ENCODE results near the gene SVIL. TPM values are rescaled to one million over a fixed set of nuclear protein-coding genes. Genes with fewer than 3 reads are reported as not detected.
"Not testable (repeated sequence)": the region's sequence is repeated elsewhere in the genome, so short reads cannot be mapped to it uniquely, and the experiment has no call there.

The SVIL gene
- total and polyA plus RNA-seq, 4 donors: 68.4 to 374 (median 211) TPM

DNA sequence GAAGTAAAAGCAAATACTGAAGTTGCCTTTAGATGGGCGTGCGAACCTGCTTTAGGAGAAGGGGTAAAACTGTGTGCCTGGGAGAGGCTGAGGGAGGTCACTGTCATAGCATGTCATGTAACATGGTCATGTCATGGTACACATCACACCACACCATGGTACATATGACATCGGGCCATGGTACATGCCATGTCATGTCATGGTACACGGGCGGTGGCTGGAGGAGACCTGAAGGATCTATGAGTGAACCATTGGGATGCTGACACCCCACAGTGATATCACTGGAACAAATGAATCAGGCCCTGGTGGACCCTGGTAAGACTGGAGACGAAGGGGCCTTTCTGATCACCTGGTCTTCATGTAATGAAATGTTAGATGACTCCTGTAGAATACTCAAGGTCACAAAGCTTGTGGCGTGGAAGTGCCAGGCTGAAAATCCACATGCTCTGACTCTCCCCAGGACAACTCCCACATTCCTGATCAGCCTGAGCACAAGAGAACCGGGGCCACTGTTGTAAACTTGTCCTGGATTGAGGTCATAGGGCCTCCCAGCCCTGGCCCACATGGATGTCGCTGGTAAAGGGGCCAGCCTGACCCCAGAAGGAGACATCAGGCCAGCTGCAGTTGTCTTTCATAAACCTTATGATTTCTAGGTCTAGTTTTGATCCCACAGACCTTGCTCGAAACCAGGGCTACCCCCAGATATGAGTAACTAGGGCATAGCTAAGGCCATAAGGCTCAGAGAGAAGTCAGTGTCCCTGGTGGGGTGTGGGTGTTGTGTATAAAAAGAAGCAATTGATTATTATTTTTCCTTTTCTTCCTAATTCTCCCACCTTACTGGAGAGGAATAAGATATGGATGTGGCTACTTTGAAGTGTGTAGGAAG is 60.3 kb downstream of the SVIL start:
- DNase-seq; H3K27me3 ChIP-seq (ENCODE audit: control insufficient read depth in 1 of 2, insufficient read depth in 2 of 2, low read length in 1 of 2); H3K4me3 ChIP-seq (ENCODE audit: low read length in 2 of 2); intact Hi-C loops (cut with DNase I); ATAC-seq (ENCODE audit: low FRiP score); H3K36me3 ChIP-seq (ENCODE audit: control insufficient read depth in 1 of 2, insufficient read depth in 2 of 2, low read length in 1 of 2); H3K27ac ChIP-seq (ENCODE audit: low read depth in 1 of 2, low read length in 2 of 2); H3K4me1 ChIP-seq (ENCODE audit: control insufficient read depth in 1 of 2, insufficient read depth in 2 of 2, low read length in 2 of 2); H3K9me3 ChIP-seq (ENCODE audit: control insufficient read depth, low read length): not testable (repeated sequence)
- 81 to 87% methylated on average over 9 to 10 of the region's 10 CpGs for WGBS, 2 donors

DNA sequence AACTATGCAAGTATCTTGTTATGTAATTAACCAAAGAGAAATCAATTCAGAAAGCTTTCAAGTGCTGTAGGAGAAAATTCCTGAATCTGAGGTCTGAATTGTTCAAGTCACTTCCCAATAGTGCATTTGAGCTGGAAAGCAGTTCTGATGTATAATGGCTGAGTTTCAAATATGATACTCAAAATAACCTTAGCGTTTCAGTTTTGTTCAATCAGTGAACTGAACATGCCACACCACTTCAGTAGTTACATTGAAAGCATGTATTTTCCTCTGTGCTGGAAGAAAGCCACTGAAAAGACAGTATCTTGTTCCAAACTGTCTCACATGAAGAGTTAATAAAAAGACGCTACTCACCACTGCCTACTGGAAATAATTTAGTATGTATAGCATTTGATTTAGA is 64.5 kb downstream of the SVIL start:
- H3K36me3 ChIP-seq (ENCODE audit: control insufficient read depth in 1 of 2, insufficient read depth in 2 of 2, low read length in 1 of 2); H3K27me3 ChIP-seq (ENCODE audit: control insufficient read depth in 1 of 2, insufficient read depth in 2 of 2, low read length in 1 of 2); DNase-seq; H3K27ac ChIP-seq (ENCODE audit: low read depth in 1 of 2, low read length in 2 of 2); intact Hi-C loops (cut with DNase I); H3K4me3 ChIP-seq (ENCODE audit: low read length in 2 of 2); ATAC-seq (ENCODE audit: low FRiP score); H3K9me3 ChIP-seq (ENCODE audit: control insufficient read depth, low read length); H3K4me1 ChIP-seq (ENCODE audit: control insufficient read depth in 1 of 2, insufficient read depth in 2 of 2, low read length in 2 of 2): not testable (repeated sequence)
- 6 to 8% methylated on average over 2 of the region's 2 CpGs for WGBS, 2 donors

DNA sequence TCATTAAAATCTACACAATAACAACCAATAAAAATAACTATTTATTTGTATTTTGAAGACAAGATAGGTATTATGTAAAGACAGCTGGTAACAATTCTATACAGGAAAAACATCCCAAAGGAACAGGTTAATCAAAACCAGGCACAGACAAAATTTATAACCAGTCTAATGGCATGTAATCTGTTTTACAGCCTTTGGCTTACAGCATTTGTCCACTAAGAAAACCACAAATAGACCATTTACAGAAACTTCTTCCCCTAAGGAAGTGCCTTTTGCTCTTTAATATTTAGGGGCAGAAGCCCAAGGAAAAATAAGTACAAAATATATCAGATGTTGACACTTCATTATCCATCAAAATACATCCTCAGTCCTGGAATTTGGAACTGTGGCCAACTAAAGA is 65.0 kb downstream of the SVIL start:
- Histone ChIP-seq H3K4me3 (ENCODE audit: low read length in 2 of 2) (no peak overlapping the region), H3K4me1 (ENCODE audit: control insufficient read depth in 1 of 2, insufficient read depth in 2 of 2, low read length in 2 of 2) (peaks cover 0 to 2% of the 10 kb centered on the region in 2 donors), H3K36me3 (ENCODE audit: control insufficient read depth in 1 of 2, insufficient read depth in 2 of 2, low read length in 1 of 2) (peaks cover 0 to 3% of the 10 kb centered on the region in 2 donors), H3K27ac (ENCODE audit: low read depth in 1 of 2, low read length in 2 of 2) (no peak overlapping the region), H3K27me3 (ENCODE audit: control insufficient read depth in 1 of 2, insufficient read depth in 2 of 2, low read length in 1 of 2) (no peaks in the 10 kb centered on the region), H3K9me3 (ENCODE audit: control insufficient read depth, low read length) (no peaks in the 10 kb centered on the region)
- intact Hi-C loops (cut with DNase I): no loop called here
- no peak for DNase-seq
- no peak for ATAC-seq (ENCODE audit: low FRiP score)

DNA sequence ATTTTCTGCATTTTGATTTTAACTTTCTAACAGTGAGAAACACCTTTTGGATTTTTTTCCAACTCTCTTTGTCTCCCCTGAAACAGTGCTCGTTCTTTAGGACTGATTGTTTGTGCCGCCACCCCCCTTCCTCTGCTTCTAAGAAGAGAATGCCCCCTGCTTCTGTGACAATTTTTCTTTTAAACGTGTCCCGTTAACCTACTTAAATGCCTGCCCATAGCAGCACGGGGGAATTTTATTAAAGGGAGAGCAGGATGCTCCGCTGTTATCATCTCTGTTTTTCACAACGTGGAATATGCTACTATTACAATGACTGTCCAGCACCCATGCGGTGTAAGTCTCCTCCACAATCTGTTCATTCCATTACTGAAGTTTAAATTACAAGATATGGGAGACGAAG is 67.8 kb downstream of the SVIL start:
- DNase-seq: no peak
- no peak overlapping the region for H3K4me3 ChIP-seq (ENCODE audit: low read length in 2 of 2)
- peaks cover 0 to 7% of the 10 kb centered on the region in 2 donors for H3K36me3 ChIP-seq (ENCODE audit: control insufficient read depth in 1 of 2, insufficient read depth in 2 of 2, low read length in 1 of 2)
- intact Hi-C loops (cut with DNase I): no loop called here
- WGBS, 2 donors: 82 to 84% methylated on average over 9 of the region's 9 CpGs
- no peak overlapping the region for H3K27ac ChIP-seq (ENCODE audit: low read depth in 1 of 2, low read length in 2 of 2)
- ATAC-seq (ENCODE audit: low FRiP score): no peak
- H3K4me1 ChIP-seq (ENCODE audit: control insufficient read depth in 1 of 2, insufficient read depth in 2 of 2, low read length in 2 of 2): peaks cover 0 to 2% of the 10 kb centered on the region in 2 donors
- H3K27me3 ChIP-seq (ENCODE audit: control insufficient read depth in 1 of 2, insufficient read depth in 2 of 2, low read length in 1 of 2): no peaks in the 10 kb centered on the region
- no peaks in the 10 kb centered on the region for H3K9me3 ChIP-seq (ENCODE audit: control insufficient read depth, low read length)

DNA sequence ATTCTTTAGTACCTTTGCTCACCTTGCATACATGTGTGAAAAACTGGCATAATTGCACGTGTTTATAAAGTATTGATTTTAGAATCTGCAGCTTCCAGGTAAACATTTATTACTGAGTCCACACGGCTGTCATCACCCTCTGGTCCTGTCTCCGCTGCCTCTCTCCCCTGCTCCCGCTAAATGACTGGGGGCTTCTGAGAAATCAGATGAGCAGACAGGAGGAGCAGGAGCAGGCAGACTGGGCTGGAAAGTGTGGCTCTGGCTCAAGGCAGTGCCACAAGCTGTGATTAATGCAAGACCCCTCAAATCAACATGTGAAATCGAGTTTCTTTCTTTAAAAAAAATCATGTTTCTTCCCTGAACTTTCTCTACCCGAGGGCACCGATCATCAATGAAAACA is 68.6 kb downstream of the SVIL start:
- DNase-seq; H3K27ac ChIP-seq (ENCODE audit: low read depth in 1 of 2, low read length in 2 of 2); H3K4me1 ChIP-seq (ENCODE audit: control insufficient read depth in 1 of 2, insufficient read depth in 2 of 2, low read length in 2 of 2); ATAC-seq (ENCODE audit: low FRiP score); H3K36me3 ChIP-seq (ENCODE audit: control insufficient read depth in 1 of 2, insufficient read depth in 2 of 2, low read length in 1 of 2); H3K4me3 ChIP-seq (ENCODE audit: low read length in 2 of 2); H3K27me3 ChIP-seq (ENCODE audit: control insufficient read depth in 1 of 2, insufficient read depth in 2 of 2, low read length in 1 of 2); H3K9me3 ChIP-seq (ENCODE audit: control insufficient read depth, low read length); intact Hi-C loops (cut with DNase I): not testable (repeated sequence)
- WGBS, 2 donors: 78 to 79% methylated on average over 7 of the region's 7 CpGs

DNA sequence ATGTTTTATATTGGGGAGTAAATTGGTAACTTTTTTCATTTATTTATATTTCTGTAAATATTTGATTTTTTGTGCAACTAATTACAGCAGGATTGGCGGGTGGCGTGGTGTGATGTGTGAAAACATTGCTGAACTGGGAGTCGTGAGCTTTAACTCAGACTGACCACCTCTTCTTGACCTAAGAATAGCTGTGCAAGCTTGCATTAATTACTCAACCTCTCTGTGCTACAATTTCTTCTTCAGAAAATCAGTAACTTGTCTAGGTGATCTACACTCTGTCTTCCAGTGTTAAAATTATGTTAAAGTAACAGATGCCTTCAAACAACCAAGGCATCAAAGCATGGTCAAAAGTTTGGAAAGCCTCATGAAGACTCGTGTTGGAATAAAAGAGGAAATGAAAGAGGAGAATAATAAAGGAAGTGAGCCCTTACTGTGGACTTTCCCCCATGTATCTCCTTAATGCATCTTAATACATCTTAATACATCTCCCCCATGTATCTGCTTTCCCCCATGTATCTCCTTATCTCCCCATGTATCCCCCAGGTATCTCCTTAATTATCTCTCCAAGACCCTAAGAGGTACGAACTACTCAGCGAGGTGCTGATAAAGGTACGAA is 71.2 kb downstream of the SVIL start:
- ATAC-seq (ENCODE audit: low FRiP score): no peak
- peaks cover 0 to 7% of the 10 kb centered on the region in 2 donors for H3K36me3 ChIP-seq (ENCODE audit: control insufficient read depth in 1 of 2, insufficient read depth in 2 of 2, low read length in 1 of 2)
- no peaks in the 10 kb centered on the region for H3K4me1 ChIP-seq (ENCODE audit: control insufficient read depth in 1 of 2, insufficient read depth in 2 of 2, low read length in 2 of 2)
- H3K27me3 ChIP-seq (ENCODE audit: control insufficient read depth in 1 of 2, insufficient read depth in 2 of 2, low read length in 1 of 2): no peaks in the 10 kb centered on the region
- H3K9me3 ChIP-seq (ENCODE audit: control insufficient read depth, low read length): no peaks in the 10 kb centered on the region
- intact Hi-C loops (cut with DNase I): no loop called here
- WGBS, 2 donors: 84 to 89% methylated on average over 7 of the region's 7 CpGs
- DNase-seq: no peak
- H3K4me3 ChIP-seq (ENCODE audit: low read length in 2 of 2): no peak overlapping the region
- no peak overlapping the region for H3K27ac ChIP-seq (ENCODE audit: low read depth in 1 of 2, low read length in 2 of 2)

DNA sequence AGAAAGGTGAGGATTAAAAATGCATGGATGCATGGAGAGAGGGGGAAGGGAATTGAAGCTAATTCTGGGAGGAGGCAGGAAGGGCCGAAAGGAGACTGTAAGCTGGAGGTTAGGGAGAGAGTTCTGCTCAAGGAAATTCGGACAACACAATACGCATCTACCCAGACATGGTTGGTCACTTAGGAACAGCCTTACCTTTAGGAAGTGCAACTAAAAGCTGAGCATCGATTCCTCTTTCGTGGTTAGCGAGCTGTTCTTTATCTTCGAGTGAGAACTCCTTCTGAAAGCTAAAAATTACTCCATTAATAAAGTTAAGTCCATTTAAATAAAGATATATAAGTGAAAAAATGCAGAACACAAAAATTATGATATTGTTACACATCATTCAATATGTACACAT is 71.8 kb downstream of the SVIL start:
- H3K27me3 ChIP-seq (ENCODE audit: control insufficient read depth in 1 of 2, insufficient read depth in 2 of 2, low read length in 1 of 2); H3K9me3 ChIP-seq (ENCODE audit: control insufficient read depth, low read length); H3K4me1 ChIP-seq (ENCODE audit: control insufficient read depth in 1 of 2, insufficient read depth in 2 of 2, low read length in 2 of 2); ATAC-seq (ENCODE audit: low FRiP score); DNase-seq; H3K36me3 ChIP-seq (ENCODE audit: control insufficient read depth in 1 of 2, insufficient read depth in 2 of 2, low read length in 1 of 2); H3K27ac ChIP-seq (ENCODE audit: low read depth in 1 of 2, low read length in 2 of 2); intact Hi-C loops (cut with DNase I); H3K4me3 ChIP-seq (ENCODE audit: low read length in 2 of 2): not testable (repeated sequence)
- 91% methylated on average over 4 to 5 of the region's 7 CpGs for WGBS, 2 donors

DNA sequence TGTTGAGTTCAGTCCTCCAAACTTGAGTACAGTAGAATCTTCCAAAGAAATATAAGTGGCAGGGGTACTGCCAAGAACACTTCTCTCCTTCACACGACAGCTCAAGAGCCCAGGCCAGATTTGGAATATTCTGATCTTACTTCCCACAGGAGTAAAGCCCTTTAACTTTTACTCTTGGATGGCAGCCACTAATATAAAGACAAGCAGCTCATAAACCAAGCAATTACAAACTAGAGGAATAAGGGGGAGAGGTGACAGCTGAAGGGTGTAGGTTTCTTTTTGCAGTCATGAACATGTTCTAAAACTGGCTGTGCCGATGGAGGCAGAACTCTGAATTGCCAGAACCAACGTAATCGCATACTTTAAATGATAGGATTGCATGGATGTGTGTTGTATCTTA is 74.8 kb downstream of the SVIL start:
- DNase-seq (no peak), ATAC-seq (ENCODE audit: low FRiP score) (peak; percentile 42)
- peaks cover 0 to 6% of the 10 kb centered on the region in 2 donors for H3K36me3 ChIP-seq (ENCODE audit: control insufficient read depth in 1 of 2, insufficient read depth in 2 of 2, low read length in 1 of 2)
- intact Hi-C loops (cut with DNase I): no loop called here
- H3K4me3 ChIP-seq (ENCODE audit: low read length in 2 of 2): no peak overlapping the region
- H3K27ac ChIP-seq (ENCODE audit: low read depth in 1 of 2, low read length in 2 of 2): peak overlapping the region; percentile 28 to 60
- 3 to 5% methylated on average over 4 of the region's 4 CpGs for WGBS, 2 donors
- H3K9me3 ChIP-seq (ENCODE audit: control insufficient read depth, low read length): no peaks in the 10 kb centered on the region
- H3K27me3 ChIP-seq (ENCODE audit: control insufficient read depth in 1 of 2, insufficient read depth in 2 of 2, low read length in 1 of 2): no peaks in the 10 kb centered on the region
- peaks cover 5% of the 10 kb centered on the region in 2 donors for H3K4me1 ChIP-seq (ENCODE audit: control insufficient read depth in 1 of 2, insufficient read depth in 2 of 2, low read length in 2 of 2)

DNA sequence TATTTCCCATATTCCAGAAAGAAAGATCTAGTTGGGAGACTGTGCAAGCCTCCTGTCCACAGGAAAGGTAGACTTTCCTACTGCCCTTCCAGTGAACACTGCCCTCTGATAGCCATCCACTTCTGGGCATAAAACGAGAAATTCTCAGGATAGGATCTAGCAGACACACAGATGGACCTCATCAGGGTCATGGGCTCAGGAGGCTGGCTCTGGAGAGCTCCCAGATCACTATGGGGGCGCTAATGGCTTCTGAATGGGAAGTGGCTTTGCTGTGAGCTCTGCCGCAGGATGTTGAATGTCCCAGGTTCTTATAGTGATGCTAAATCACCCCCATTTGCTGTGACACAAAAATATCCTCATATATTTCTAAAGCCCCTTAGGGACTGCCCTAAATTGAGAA is 77.1 kb downstream of the SVIL start:
- Histone ChIP-seq H3K27me3 (ENCODE audit: control insufficient read depth in 1 of 2, insufficient read depth in 2 of 2, low read length in 1 of 2) (no peaks in the 10 kb centered on the region), H3K4me3 (ENCODE audit: low read length in 2 of 2) (no peak overlapping the region), H3K9me3 (ENCODE audit: control insufficient read depth, low read length) (no peaks in the 10 kb centered on the region), H3K4me1 (ENCODE audit: control insufficient read depth in 1 of 2, insufficient read depth in 2 of 2, low read length in 2 of 2) (peaks cover 5 to 7% of the 10 kb centered on the region in 2 donors), H3K27ac (ENCODE audit: low read depth in 1 of 2, low read length in 2 of 2) (peak overlapping the region in 1 of 2 donors; percentile 80), H3K36me3 (ENCODE audit: control insufficient read depth in 1 of 2, insufficient read depth in 2 of 2, low read length in 1 of 2) (peaks cover 0 to 8% of the 10 kb centered on the region in 2 donors)
- intact Hi-C loops (cut with DNase I): no loop called here
- 90 to 94% methylated on average over 3 of the region's 3 CpGs for WGBS, 2 donors
- ATAC-seq (ENCODE audit: low FRiP score): no peak
- DNase-seq: no peak
